ENCODE data around the gene HOXC11. TPM values are rescaled to one million over a fixed set of nuclear protein-coding genes. Genes with fewer than 3 reads are reported as not detected.
A peak's percentile ranks its signal among the peaks of the same experiment; 100 is the strongest.

The HOXC11 gene
- total RNA-seq, 3 donors from 2014 or later, result not detected

- peak; percentile 74 to 83 for ATAC-seq
These were observed 34.4 kb upstream of the HOXC11 start, which contains the start of gene HOXC13 for GRCh38 chr12:53938326-53939140. HOXC13 (plus strand) TSS chr12:53938831; CDS start chr12:53938907, 76 bp downstream.

GRCh38 chr12:53939141-53940108 lies 33.5 kb upstream of the HOXC11 start:
- H3K27me3 Mint-ChIP-seq (ENCODE audit: low read depth), result peaks cover 88% of the 10 kb centered on the region
- no peak overlapping the region for H3K4me3 Mint-ChIP-seq
- H3K9me3 Mint-ChIP-seq, result no peaks in the 10 kb centered on the region
- no peaks in the 10 kb centered on the region for H3K36me3 Mint-ChIP-seq (ENCODE audit: insufficient read depth)
- no peak for ATAC-seq
- DNase-seq, result no peak
- peaks cover 12% of the 10 kb centered on the region for H3K4me1 Mint-ChIP-seq (ENCODE audit: low read depth)

More at GRCh38 chr12:53938326-53939140, 34.4 kb upstream of the HOXC11 start, which contains the start of gene HOXC13:
- Mint-ChIP-seq H3K4me1 (ENCODE audit: low read depth) (peaks cover 12% of the 10 kb centered on the region), H3K4me3 (no peak within 1 kb of the TSS), H3K27me3 (ENCODE audit: low read depth) (peaks cover 88% of the 10 kb centered on the region), H3K9me3 (no peaks in the 10 kb centered on the region), H3K36me3 (ENCODE audit: insufficient read depth) (no peaks in the 10 kb centered on the region)
- DNase-seq, result no peak

GRCh38 chr12:53940443-53941014 lies 32.4 kb upstream of the HOXC11 start:
- no peaks in the 10 kb centered on the region for H3K36me3 Mint-ChIP-seq (ENCODE audit: insufficient read depth)
- no peak overlapping the region for H3K4me3 Mint-ChIP-seq
- peaks cover 89% of the 10 kb centered on the region for H3K27me3 Mint-ChIP-seq (ENCODE audit: low read depth)
- peaks cover 8% of the 10 kb centered on the region for H3K4me1 Mint-ChIP-seq (ENCODE audit: low read depth)
- ATAC-seq (no peak), DNase-seq (no peak)
- H3K9me3 Mint-ChIP-seq, result no peaks in the 10 kb centered on the region

GRCh38 chr12:53941187-53941586 lies 31.7 kb upstream of the HOXC11 start:
- H3K27me3 Mint-ChIP-seq (ENCODE audit: low read depth), result peaks cover 89% of the 10 kb centered on the region
- H3K4me1 Mint-ChIP-seq (ENCODE audit: low read depth), result peaks cover 3% of the 10 kb centered on the region
- no peak overlapping the region for H3K4me3 Mint-ChIP-seq
- DNase-seq (no peak), ATAC-seq (no peak)
- no peaks in the 10 kb centered on the region for H3K36me3 Mint-ChIP-seq (ENCODE audit: insufficient read depth)
- H3K9me3 Mint-ChIP-seq, result no peaks in the 10 kb centered on the region

- DNase-seq (no peak), ATAC-seq (no peak)
- H3K4me1 Mint-ChIP-seq (ENCODE audit: low read depth), result peaks cover 2% of the 10 kb centered on the region
- no peak overlapping the region for H3K4me3 Mint-ChIP-seq
- no peaks in the 10 kb centered on the region for H3K36me3 Mint-ChIP-seq (ENCODE audit: insufficient read depth)
- H3K27me3 Mint-ChIP-seq (ENCODE audit: low read depth), result peaks cover 89% of the 10 kb centered on the region
- H3K9me3 Mint-ChIP-seq, result no peaks in the 10 kb centered on the region
These were observed 31.2 kb upstream of the HOXC11 start for GRCh38 chr12:53941750-53942149.

- Mint-ChIP-seq H3K36me3 (ENCODE audit: insufficient read depth) (no peaks in the 10 kb centered on the region), H3K9me3 (no peaks in the 10 kb centered on the region), H3K27me3 (ENCODE audit: low read depth) (peaks cover 87% of the 10 kb centered on the region), H3K4me1 (ENCODE audit: low read depth) (peaks cover 2% of the 10 kb centered on the region), H3K4me3 (no peak overlapping the region)
- DNase-seq (no peak), ATAC-seq (no peak)
These were observed 30.4 kb upstream of the HOXC11 start for GRCh38 chr12:53942467-53942997.

- Mint-ChIP-seq H3K27me3 (ENCODE audit: low read depth) (peaks cover 90% of the 10 kb centered on the region), H3K9me3 (no peaks in the 10 kb centered on the region), H3K4me1 (ENCODE audit: low read depth) (no peaks in the 10 kb centered on the region), H3K36me3 (ENCODE audit: insufficient read depth) (no peaks in the 10 kb centered on the region), H3K4me3 (no peak overlapping the region)
- DNase-seq (no peak), ATAC-seq (no peak)
These were observed 28.7 kb upstream of the HOXC11 start for GRCh38 chr12:53944209-53944608.

GRCh38 chr12:53944907-53945847 lies 27.7 kb upstream of the HOXC11 start:
- ATAC-seq, result no peak
- Mint-ChIP-seq H3K4me1 (ENCODE audit: low read depth) (no peaks in the 10 kb centered on the region), H3K4me3 (no peak overlapping the region), H3K9me3 (no peaks in the 10 kb centered on the region), H3K27me3 (ENCODE audit: low read depth) (peaks cover 93% of the 10 kb centered on the region), H3K36me3 (ENCODE audit: insufficient read depth) (no peaks in the 10 kb centered on the region)
- no peak for DNase-seq

- no peak for ATAC-seq
These were observed 25.2 kb upstream of the HOXC11 start for GRCh38 chr12:53947743-53948142.

GRCh38 chr12:53948650-53949593 lies 24.0 kb upstream of the HOXC11 start:
- Mint-ChIP-seq H3K9me3 (no peaks in the 10 kb centered on the region), H3K4me3 (no peak overlapping the region), H3K27me3 (ENCODE audit: low read depth) (peaks cover 94% of the 10 kb centered on the region), H3K36me3 (ENCODE audit: insufficient read depth) (no peaks in the 10 kb centered on the region), H3K4me1 (ENCODE audit: low read depth) (peaks cover 11% of the 10 kb centered on the region)
- DNase-seq, result no peak
- no peak for ATAC-seq

More at GRCh38 chr12:53947743-53948142, 25.2 kb upstream of the HOXC11 start:
- Mint-ChIP-seq H3K9me3 (no peaks in the 10 kb centered on the region), H3K27me3 (ENCODE audit: low read depth) (peaks cover 94% of the 10 kb centered on the region), H3K4me1 (ENCODE audit: low read depth) (peaks cover 6% of the 10 kb centered on the region), H3K4me3 (no peak overlapping the region), H3K36me3 (ENCODE audit: insufficient read depth) (no peaks in the 10 kb centered on the region)
- DNase-seq, result no peak

GRCh38 chr12:53949631-53950436 lies 23.1 kb upstream of the HOXC11 start:
- Mint-ChIP-seq H3K36me3 (ENCODE audit: insufficient read depth) (no peaks in the 10 kb centered on the region), H3K4me1 (ENCODE audit: low read depth) (peaks cover 11% of the 10 kb centered on the region), H3K4me3 (no peak overlapping the region), H3K27me3 (ENCODE audit: low read depth) (peaks cover 94% of the 10 kb centered on the region), H3K9me3 (no peaks in the 10 kb centered on the region)
- DNase-seq, result no peak
- no peak for ATAC-seq

- ATAC-seq (no peak), DNase-seq (no peak)
- Mint-ChIP-seq H3K4me3 (no peak overlapping the region), H3K4me1 (ENCODE audit: low read depth) (peaks cover 11% of the 10 kb centered on the region), H3K27me3 (ENCODE audit: low read depth) (peaks cover 91% of the 10 kb centered on the region), H3K36me3 (ENCODE audit: insufficient read depth) (no peaks in the 10 kb centered on the region), H3K9me3 (no peaks in the 10 kb centered on the region)
These were observed 22.5 kb upstream of the HOXC11 start for GRCh38 chr12:53950437-53950773.
